GM20000 (cell line): Measurements from ENCODE around the gene FCRLB.
"Not testable (repeated sequence)": the region's sequence is repeated elsewhere in the genome, so short reads cannot be mapped to it uniquely, and the experiment has no call there.

ENCODE experiments used
- DNase-seq: peaks from one replicate; pipeline ENCODE4 v3.0.0; 2012; ENCODE audit warnings: low spot score
- CTCF ChIP-seq: IDR thresholded peaks from 2 replicates; pipeline ENCODE4 v1.5.1; 2012; ENCODE audit warnings: mild to moderate bottlenecking, control low read depth; ENCODE audit errors: extremely low read depth, missing control alignments

Gene FCRLB, protein sequence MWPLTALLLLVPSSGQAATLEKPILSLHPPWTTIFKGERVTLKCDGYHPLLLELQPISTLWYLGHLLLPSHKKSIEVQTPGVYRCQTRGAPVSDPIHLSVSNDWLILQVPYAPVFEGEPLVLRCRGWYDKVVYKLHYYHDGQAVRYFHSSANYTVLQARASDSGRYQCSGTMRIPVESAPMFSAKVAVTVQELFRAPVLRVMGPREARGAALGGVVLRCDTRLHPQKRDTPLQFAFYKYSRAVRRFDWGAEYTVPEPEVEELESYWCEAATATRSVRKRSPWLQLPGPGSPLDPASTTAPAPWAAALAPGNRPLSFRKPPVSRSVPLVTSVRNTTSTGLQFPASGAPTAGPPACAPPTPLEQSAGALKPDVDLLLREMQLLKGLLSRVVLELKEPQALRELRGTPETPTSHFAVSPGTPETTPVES

DNA sequence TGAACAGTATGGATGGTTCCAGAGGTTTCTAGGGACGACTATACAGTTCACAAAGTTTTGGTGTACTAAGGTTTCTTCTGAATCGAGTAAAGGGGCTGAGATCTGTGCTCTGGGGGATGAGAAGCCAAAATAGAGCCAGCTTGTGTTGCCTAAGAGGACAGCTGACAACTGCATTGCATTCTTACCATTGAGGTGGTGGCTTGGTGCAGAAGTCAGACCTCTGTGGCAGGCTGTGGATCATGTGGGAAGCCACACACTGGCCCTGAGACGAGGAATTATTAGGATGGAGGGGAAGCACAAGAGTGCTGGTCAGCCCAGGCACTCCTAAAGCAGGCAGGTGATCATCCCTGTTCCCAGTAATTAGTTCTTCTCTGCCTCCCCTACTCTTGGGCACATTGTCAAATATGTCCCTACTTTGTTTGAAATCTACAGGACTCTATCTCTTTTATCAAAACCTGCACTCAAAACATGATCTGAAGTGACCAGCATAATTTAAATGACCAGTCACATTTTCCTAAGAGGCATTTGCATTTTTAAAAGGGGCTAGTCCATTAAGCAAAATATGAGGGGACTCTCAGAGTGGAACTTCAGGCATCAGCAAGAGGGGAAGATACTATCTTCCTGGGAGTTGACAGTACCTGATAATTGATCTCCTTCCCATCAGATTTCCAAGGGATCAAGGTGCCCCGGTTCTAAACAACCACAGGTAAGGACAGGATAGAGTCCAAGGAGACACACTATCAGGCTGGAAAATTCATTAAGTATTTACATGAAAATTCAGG, at the start of gene FCRLB:
Gene FCRLB, plus strand, starts transcription at position 589 of the 782 bp plus-strand sequence. CDS start 1,129 bp downstream, outside the sequence.
- DNase-seq: no peak
- TF ChIP-seq CTCF: no peak

GRCh38 chr1:161673437-161673836, 47.9 kb upstream of the FCRLB start:
- not testable (repeated sequence) for DNase-seq

- DNase-seq: not testable (repeated sequence)
These were observed 46.9 kb upstream of the FCRLB start for GRCh38 chr1:161674447-161674846.

DNA sequence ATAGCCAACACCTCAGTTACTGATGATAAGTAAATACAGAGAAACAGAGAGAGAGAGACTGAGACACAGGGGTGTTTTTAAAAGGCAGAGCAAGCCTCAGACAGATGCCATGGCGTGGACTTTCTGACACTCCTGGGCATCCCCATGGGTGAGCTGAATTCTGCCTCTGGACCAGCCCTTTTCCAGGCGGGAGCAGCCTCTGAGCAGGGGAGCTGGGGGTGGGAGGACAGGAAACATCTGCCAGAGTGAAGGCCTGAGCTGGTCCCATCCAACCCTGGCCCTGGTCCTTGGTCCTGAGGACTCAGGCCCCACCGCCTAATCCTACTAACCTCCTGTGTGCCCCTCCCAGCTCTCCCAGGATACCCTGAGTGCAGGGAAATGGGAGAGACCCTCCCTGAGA, 46.4 kb upstream of the FCRLB start:
- not testable (repeated sequence) for DNase-seq

GRCh38 chr1:161676441-161676840, 44.9 kb upstream of the FCRLB start:
- DNase-seq: no peak
- no peak for TF ChIP-seq CTCF

- no peak for TF ChIP-seq CTCF
- no peak for DNase-seq
These were observed 44.2 kb upstream of the FCRLB start for GRCh38 chr1:161676958-161677689.

DNA sequence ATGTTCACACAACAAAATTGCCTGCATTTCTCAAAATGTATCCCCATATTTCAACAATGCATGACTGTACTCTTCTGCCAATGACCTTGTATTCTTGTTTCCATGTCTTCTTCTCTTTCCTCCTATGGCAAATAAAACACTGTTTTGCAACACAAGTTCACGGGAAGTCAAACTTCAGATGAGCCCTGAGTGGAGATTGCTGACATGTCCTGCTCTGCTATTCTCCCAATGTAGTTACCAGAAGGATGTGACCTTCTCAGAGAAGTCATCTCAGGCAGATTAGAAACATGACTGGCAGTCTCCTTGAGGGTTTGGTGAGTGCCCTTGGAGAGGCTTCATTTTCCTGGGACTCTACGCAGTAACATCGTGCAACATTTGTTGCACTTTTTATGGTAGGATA, 42.8 kb upstream of the FCRLB start:
- no peak for DNase-seq

GRCh38 chr1:161681879-161682278, 39.5 kb upstream of the FCRLB start:
- TF ChIP-seq CTCF: no peak
- no peak for DNase-seq

More for the DNA sequence above, 42.8 kb upstream of the FCRLB start:
- no peak for TF ChIP-seq CTCF
